H9 (cell line): ENCODE results near the gene SH3GL1. TPM values are rescaled to one million over a fixed set of nuclear protein-coding genes. Genes with fewer than 3 reads are reported as not detected.

Source experiments
- DNase-seq: peaks from one replicate; pipeline ENCODE4 v3.0.0-alpha.2; 2017
- H2AFZ ChIP-seq: one replicate; pipeline ENCODE4 v1.6.1; 2013; ENCODE audit warnings: mild to moderate bottlenecking, low read length, control low read depth, moderate library complexity
- H2AK5ac ChIP-seq: 2 replicates; pipeline ENCODE4 v1.6.1; 2013; ENCODE audit warnings: low read length, control low read depth, mixed read lengths; ENCODE audit not compliant: insufficient read length
- H2BK120ac ChIP-seq: one replicate; pipeline ENCODE4 v1.6.1; 2013; ENCODE audit warnings: low read depth, mild to moderate bottlenecking, low read length, control low read depth, inconsistent platforms; ENCODE audit not compliant: poor library complexity, severe bottlenecking
- H2BK12ac ChIP-seq: 2 replicates; pipeline ENCODE4 v1.6.1; 2013; ENCODE audit warnings: low read length, control low read depth, mixed read lengths, low read depth; ENCODE audit not compliant: insufficient read length
- H2BK15ac ChIP-seq: 2 replicates; pipeline ENCODE4 v1.6.1; 2013; ENCODE audit warnings: low read depth, low read length, control low read depth
- H2BK20ac ChIP-seq: one replicate; pipeline ENCODE4 v1.6.1; 2013; ENCODE audit warnings: low read depth, mild to moderate bottlenecking, low read length, control low read depth, inconsistent platforms; ENCODE audit not compliant: poor library complexity, severe bottlenecking
- H2BK5ac ChIP-seq: 2 replicates; pipeline ENCODE4 v1.6.1; 2013; ENCODE audit warnings: low read length, control low read depth, mixed read lengths; ENCODE audit not compliant: insufficient read length
- H3K14ac ChIP-seq: 2 replicates; pipeline ENCODE4 v1.6.1; 2013; ENCODE audit warnings: low read length, control low read depth; ENCODE audit not compliant: insufficient read depth
- H3K18ac ChIP-seq: 2 replicates; pipeline ENCODE4 v1.6.1; 2013; ENCODE audit warnings: low read depth, mild to moderate bottlenecking, mixed read lengths, low read length, control low read depth; ENCODE audit not compliant: insufficient read length
- H3K23ac ChIP-seq: 2 replicates; pipeline ENCODE4 v1.6.1; 2013; ENCODE audit warnings: low read length, control low read depth, mixed read lengths, low read depth; ENCODE audit not compliant: insufficient read length
- H3K23me2 ChIP-seq: 2 replicates; pipeline ENCODE4 v1.6.1; 2013; ENCODE audit warnings: low read depth, mild to moderate bottlenecking, mixed read lengths, low read length, control low read depth; ENCODE audit not compliant: insufficient read length, poor library complexity, severe bottlenecking
- H3K27ac ChIP-seq: 2 replicates; pipeline ENCODE4 v1.5.1; 2013; ENCODE audit warnings: low read length, control low read depth, mixed read lengths, low read depth; ENCODE audit not compliant: insufficient read length
- H3K27me3 ChIP-seq: 2 replicates; pipeline ENCODE4 v1.6.1; 2013; ENCODE audit warnings: low read length, control low read depth, inconsistent platforms; ENCODE audit not compliant: insufficient read depth
- H3K4ac ChIP-seq: 2 replicates; pipeline ENCODE4 v1.6.1; 2013; ENCODE audit warnings: low read depth, mild to moderate bottlenecking, control low read depth, inconsistent platforms, low read length, moderate library complexity
- H3K4me1 ChIP-seq: 2 replicates; pipeline ENCODE4 v1.6.1; 2013; ENCODE audit warnings: low read length, control low read depth, inconsistent platforms; ENCODE audit not compliant: insufficient read depth
- H3K4me2 ChIP-seq: 2 replicates; pipeline ENCODE4 v1.6.1; 2013; ENCODE audit warnings: low read length, control low read depth, mixed read lengths; ENCODE audit not compliant: insufficient read length, insufficient read depth
- H3K56ac ChIP-seq: 2 replicates; pipeline ENCODE4 v1.6.1; 2013; ENCODE audit warnings: low read depth, mild to moderate bottlenecking, mixed read lengths, low read length, control low read depth; ENCODE audit not compliant: insufficient read length
- H3K79me1 ChIP-seq: 2 replicates; pipeline ENCODE4 v1.6.1; 2013; ENCODE audit warnings: low read depth, mild to moderate bottlenecking, moderate library complexity, low read length, control low read depth, inconsistent platforms; ENCODE audit not compliant: insufficient read depth, poor library complexity, severe bottlenecking
- H3K79me2 ChIP-seq: 2 replicates; pipeline ENCODE4 v1.6.1; 2013; ENCODE audit warnings: low read length, control low read depth, inconsistent platforms; ENCODE audit not compliant: insufficient read depth
- H3K9ac ChIP-seq: 2 replicates; pipeline ENCODE4 v1.6.1; 2013; ENCODE audit warnings: low read length, control low read depth, mixed read lengths; ENCODE audit not compliant: insufficient read length; ENCODE audit errors: extremely low read depth
- H3K9me3 ChIP-seq: one replicate; pipeline ENCODE4 v1.6.1; 2013; ENCODE audit warnings: low read depth, low read length, inconsistent platforms; ENCODE audit not compliant: control insufficient read depth
- H3T11ph ChIP-seq: one replicate; pipeline ENCODE4 v1.6.1; 2013; ENCODE audit warnings: mild to moderate bottlenecking, low read length, control low read depth, inconsistent platforms
- H4K20me1 ChIP-seq: one replicate; pipeline ENCODE4 v1.6.1; 2013; ENCODE audit not compliant: control insufficient read depth, insufficient read length, insufficient read depth
- H4K5ac ChIP-seq: 2 replicates; pipeline ENCODE4 v1.6.1; 2013; ENCODE audit warnings: low read depth, mild to moderate bottlenecking, mixed read lengths, low read length, control low read depth; ENCODE audit not compliant: insufficient read length
- H4K8ac ChIP-seq: replicated peaks from 2 replicates; pipeline ENCODE4 v1.6.1; 2013; ENCODE audit warnings: low read length, control low read depth, mixed read lengths, low read depth; ENCODE audit not compliant: insufficient read length
- H4K91ac ChIP-seq: 2 replicates; pipeline ENCODE4 v1.6.1; 2013; ENCODE audit warnings: low read depth, mild to moderate bottlenecking, moderate library complexity, mixed read lengths, low read length, control low read depth; ENCODE audit not compliant: insufficient read length
- H3K27ac Mint-ChIP-seq, 3 experiments: 2 replicates in 2 of 3; 3 replicates in 1 of 3; pipeline ENCODE4 v1.8.0; 2020 to 2021; ENCODE audit warnings: mixed read lengths in 3 of 3, mild to moderate bottlenecking in 1 of 3, moderate library complexity in 1 of 3
- H3K27me3 Mint-ChIP-seq: 2 replicates; pipeline ENCODE4 v1.8.0; 2021; ENCODE audit warnings: low read depth, mild to moderate bottlenecking, moderate library complexity, mixed read lengths
- H3K36me3 Mint-ChIP-seq, 3 experiments: 2 replicates in 2 of 3; 3 replicates in 1 of 3; pipeline ENCODE4 v1.8.0; 2020 to 2021; ENCODE audit warnings: low read depth in 3 of 3, mixed read lengths in 3 of 3; ENCODE audit not compliant: insufficient read depth in 1 of 3
- H3K4me1 Mint-ChIP-seq, 2 experiments: 2 replicates each; pipeline ENCODE4 v1.8.0; 2020; ENCODE audit warnings: mixed read lengths in 2 of 2
- H3K4me3 Mint-ChIP-seq, 2 experiments: 2 replicates in 1 of 2; 3 replicates in 1 of 2; pipeline ENCODE4 v1.8.0; 2020 to 2021; ENCODE audit warnings: mild to moderate bottlenecking in 2 of 2, mixed read lengths in 2 of 2, moderate library complexity in 1 of 2
- H3K9me3 Mint-ChIP-seq, 2 experiments: 2 replicates in 1 of 2; 3 replicates in 1 of 2; pipeline ENCODE4 v1.8.0; 2020; ENCODE audit warnings: mild to moderate bottlenecking in 2 of 2, mixed read lengths in 2 of 2, moderate library complexity in 1 of 2
- CTCF ChIP-seq: fragments of 200-600 bp; sonication (generic); conservative IDR thresholded peaks from 3 replicates; pipeline ENCODE4 v1.8.0; 2021; ENCODE audit warnings: antibody characterized with exemption, mild to moderate bottlenecking
- WGBS: extraction: QIAGEN DNeasy Blood & Tissue Kit; methylation state at CpG from one replicate; pipeline ENCODE4 v1.1.7; 2013; ENCODE audit warnings: missing lambda C conversion rate, low lambda C conversion rate, mixed read lengths; ENCODE audit not compliant: insufficient read length; ENCODE audit errors: extremely low coverage; 5-methylcytosine and 5-hydroxymethylcytosine counted together
- total RNA-seq: library from RNA; stranded (reverse); gene quantifications from 2 replicates; pipeline ENCODE4 v1.2.1, GENCODE V29; 2021

SH3GL1 gene
- total RNA-seq, 1 experiment from 2014 or later, result 85.5 TPM

- Histone ChIP-seq H2BK5ac (no peak overlapping the region), H2AFZ (no peak overlapping the region), H3K4me1 (no peaks in the 10 kb centered on the region), H3K79me1 (no peaks in the 10 kb centered on the region), H3K27me3 (no peaks in the 10 kb centered on the region), H3K9me3 (no peaks in the 10 kb centered on the region), H3K27ac (no peak overlapping the region), H3K79me2 (no peaks in the 10 kb centered on the region), H4K8ac (no peak overlapping the region), H2BK12ac (no peak overlapping the region), H3K23ac (no peak overlapping the region), H2BK120ac (no peak overlapping the region), H4K5ac (no peak overlapping the region), H2AK5ac (no peak overlapping the region), H3K9ac (no peak overlapping the region), H3K4me2 (no peak overlapping the region), H3K18ac (no peak overlapping the region), H3K4ac (no peak overlapping the region), H4K91ac (no peak overlapping the region), H3K14ac (no peak overlapping the region), H2BK15ac (no peak overlapping the region), H3K23me2 (peaks cover 7% of the 10 kb centered on the region), H4K20me1 (no peaks in the 10 kb centered on the region), H3K56ac (no peak overlapping the region), H3T11ph (no peak overlapping the region), H2BK20ac (no peak overlapping the region)
- no peak for DNase-seq
- H3K36me3 Mint-ChIP-seq, result peaks cover 15 to 52% (median 49%) of the 10 kb centered on the region in 3 experiments
- H3K4me1 Mint-ChIP-seq, result peaks cover 5 to 6% of the 10 kb centered on the region in 2 experiments
- peaks cover 2% of the 10 kb centered on the region; the same call in 1 of the 2 replicates for H3K27me3 Mint-ChIP-seq
- no peak for TF ChIP-seq CTCF
- H3K9me3 Mint-ChIP-seq, result no peaks in the 10 kb centered on the region; a peak in 1 of 5 replicates
- no CpG with 5 or more reads among the region's 6 CpGs for WGBS
- no peak overlapping the region; a peak in 1 of 5 replicates for H3K4me3 Mint-ChIP-seq
- H3K27ac Mint-ChIP-seq, result no peak overlapping the region
Observed at GRCh38 chr19:4346020-4346383, 54.3 kb downstream of the SH3GL1 start.
